HepG2 (cell line): ENCODE data around the gene SMYD2. TPM values are rescaled to one million over a fixed set of nuclear protein-coding genes. Genes with fewer than 3 reads are reported as not detected.

Experiments
- BCLAF1 ChIP-seq: fragments of 450-650 bp; IDR thresholded peaks from 2 replicates; pipeline ENCODE4 v1.6.1; 2017; ENCODE audit warnings: mild to moderate bottlenecking
- CREB1 ChIP-seq, 2 experiments: fragments of 450-650 bp in 1 of 2; IDR thresholded peaks; 2 replicates each; pipeline ENCODE4 v1.6.1; 2016 to 2017; ENCODE audit warnings: control low read depth in 1 of 2, mild to moderate bottlenecking in 1 of 2, missing compliant biosample characterization in 1 of 2, missing genetic modification characterization in 1 of 2
- GLI4 ChIP-seq: sonication (generic); formaldehyde crosslinking; IDR thresholded peaks from 2 replicates; pipeline ENCODE4 v1.5.1; 2020; ENCODE audit warnings: missing genetic modification reagents, mild to moderate bottlenecking, moderate library complexity, borderline replicate concordance
- IRF2 ChIP-seq: IDR thresholded peaks from 2 replicates; pipeline ENCODE4 v1.6.1; 2018; ENCODE audit warnings: missing genetic modification reagents, missing compliant biosample characterization
- KIAA2018 ChIP-seq: sonication (generic); formaldehyde crosslinking; IDR thresholded peaks from 2 replicates; pipeline ENCODE4 v1.5.0; 2020; ENCODE audit warnings: mild to moderate bottlenecking, missing genetic modification reagents, borderline replicate concordance
- NPAS2 ChIP-seq: sonication (generic); formaldehyde crosslinking; IDR thresholded peaks from 2 replicates; pipeline ENCODE4 v1.8.0; 2022; ENCODE audit warnings: mild to moderate bottlenecking, missing genetic modification reagents, borderline replicate concordance
- SAFB2 ChIP-seq: sonication (generic); formaldehyde crosslinking; IDR thresholded peaks from 2 replicates; pipeline ENCODE4 v1.5.1; 2020; ENCODE audit warnings: missing genetic modification reagents, low read depth, mild to moderate bottlenecking, borderline replicate concordance
- TBP ChIP-seq: sonication (generic); formaldehyde crosslinking; IDR thresholded peaks from 2 replicates; pipeline ENCODE4 v1.5.0; 2020; ENCODE audit warnings: missing genetic modification reagents
- ZBTB49 ChIP-seq: sonication (generic); formaldehyde crosslinking; IDR thresholded peaks from 2 replicates; pipeline ENCODE4 v1.4.0; 2020; ENCODE audit warnings: missing genetic modification reagents, borderline replicate concordance
- ZNF260 ChIP-seq: sonication (generic); formaldehyde crosslinking; IDR thresholded peaks from 2 replicates; pipeline ENCODE4 v1.4.0; 2020; ENCODE audit warnings: missing genetic modification reagents, low read depth, mild to moderate bottlenecking, borderline replicate concordance
- polyA plus RNA-seq, 8 experiments: library from polyadenylated mRNA; depleted of rRNA in 3 of 8; stranded (reverse) in 7 of 8; unstranded in 1 of 8; fragments of >200 nt; fragmentation: Illumina TruSeq in 4 of 8; extraction: Trizol in 4 of 8; gene quantifications; 2 replicates each; pipeline versions ENCODE4 v1.2.1 to v1.2.3, GENCODE V29; 2011 to 2016; ENCODE audit warnings: low read depth in 4 of 8, missing spikeins in 1 of 8, mixed read lengths in 1 of 8; ENCODE audit not compliant: insufficient read depth in 1 of 8
- total RNA-seq, 5 experiments: library from RNA; depleted of rRNA; stranded (reverse); fragments of >200 nt; fragmentation: Illumina TruSeq; extraction: Trizol; gene quantifications; 2 replicates each; pipeline ENCODE4 v1.2.3, GENCODE V29; 2016; ENCODE audit warnings: low read depth in 1 of 5
- TF ChIP-seq, protein P1 (sequence below): sonication (generic); formaldehyde crosslinking; IDR thresholded peaks from 2 replicates; pipeline ENCODE4 v1.4.0; 2020; ENCODE audit warnings: missing genetic modification reagents

SMYD2 gene
- total and polyA plus RNA-seq, 2 of the 13 experiments (the other 11 are each of a cell fraction or from before 2014, with no cell fraction given) = 72.7 to 139 TPM

GRCh38 chr1:214318956-214319736, 38.2 kb downstream of the SMYD2 start (continued):
- TF ChIP-seq KIAA2018 (CRISPR knock-in tag) (no peak), SAFB2 (no peak), ZNF260 (CRISPR knock-in tag) (no peak), BCLAF1 (no peak), NPAS2 (CRISPR knock-in tag) (no peak), GLI4 (no peak), TBP (no peak), IRF2 (CRISPR knock-in tag) (no peak), CREB1 (IDR thresholded peaks at IDR 0.05) (no peak), CREB1 (CRISPR knock-in tag; IDR thresholded peaks at IDR 0.05) (peak; percentile 51), ZBTB49 (CRISPR knock-in tag) (no peak)
- TF ChIP-seq, protein P1, sequence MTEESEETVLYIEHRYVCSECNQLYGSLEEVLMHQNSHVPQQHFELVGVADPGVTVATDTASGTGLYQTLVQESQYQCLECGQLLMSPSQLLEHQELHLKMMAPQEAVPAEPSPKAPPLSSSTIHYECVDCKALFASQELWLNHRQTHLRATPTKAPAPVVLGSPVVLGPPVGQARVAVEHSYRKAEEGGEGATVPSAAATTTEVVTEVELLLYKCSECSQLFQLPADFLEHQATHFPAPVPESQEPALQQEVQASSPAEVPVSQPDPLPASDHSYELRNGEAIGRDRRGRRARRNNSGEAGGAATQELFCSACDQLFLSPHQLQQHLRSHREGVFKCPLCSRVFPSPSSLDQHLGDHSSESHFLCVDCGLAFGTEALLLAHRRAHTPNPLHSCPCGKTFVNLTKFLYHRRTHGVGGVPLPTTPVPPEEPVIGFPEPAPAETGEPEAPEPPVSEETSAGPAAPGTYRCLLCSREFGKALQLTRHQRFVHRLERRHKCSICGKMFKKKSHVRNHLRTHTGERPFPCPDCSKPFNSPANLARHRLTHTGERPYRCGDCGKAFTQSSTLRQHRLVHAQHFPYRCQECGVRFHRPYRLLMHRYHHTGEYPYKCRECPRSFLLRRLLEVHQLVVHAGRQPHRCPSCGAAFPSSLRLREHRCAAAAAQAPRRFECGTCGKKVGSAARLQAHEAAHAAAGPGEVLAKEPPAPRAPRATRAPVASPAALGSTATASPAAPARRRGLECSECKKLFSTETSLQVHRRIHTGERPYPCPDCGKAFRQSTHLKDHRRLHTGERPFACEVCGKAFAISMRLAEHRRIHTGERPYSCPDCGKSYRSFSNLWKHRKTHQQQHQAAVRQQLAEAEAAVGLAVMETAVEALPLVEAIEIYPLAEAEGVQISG (CRISPR knock-in tag) = no peak
